Immature natural killer cell (primary cell): ENCODE data around the gene SPANXN5. TPM values are rescaled to one million over a fixed set of nuclear protein-coding genes. Genes with fewer than 3 reads are reported as not detected.

Experiments used
- polyA plus RNA-seq, 3 donors: library from polyadenylated mRNA; unstranded; fragments of 300-500 nt; fragmentation: Illumina TruSeq; gene quantifications; one replicate each; pipeline ENCODE4 v1.2.3, GENCODE V29; 2021

Gene SPANXN5
- polyA plus RNA-seq, 3 donors from 2014 or later, result not detected

Other genes with a start within 250 kb of the SPANXN5 start
- not detected for gene SSX7, start 142.5 kb downstream of the SPANXN5 start, polyA plus RNA-seq
- not detected for gene SSX2, start 90.2 kb downstream of the SPANXN5 start, polyA plus RNA-seq
- not detected for gene SSX2B, start 46.2 kb downstream of the SPANXN5 start, polyA plus RNA-seq
- gene XAGE5, start 13.9 kb upstream of the SPANXN5 start, polyA plus RNA-seq, result not detected
- gene XAGE3, start 70.7 kb upstream of the SPANXN5 start, polyA plus RNA-seq, result not detected
- 10 to 100 TPM in 1 of 3 donors, 1 to 10 TPM in 2; 3.0 to 12.2 (median 6.9) TPM for gene FAM156B, start 99.9 kb upstream of the SPANXN5 start, polyA plus RNA-seq
- 1 to 10 TPM; 4.6 to 6.4 (median 5.6) TPM for gene FAM156A, start 161.1 kb upstream of the SPANXN5 start, polyA plus RNA-seq